ENCODE data around the gene MYO7B.

GRCh38 chr2:127589358-127589757, 53.9 kb downstream of the MYO7B start:
- no peak for TF ChIP-seq CTCF (IDR thresholded peaks at IDR 0.05)
- no peak for TF ChIP-seq PBX3 (IDR thresholded peaks at IDR 0.05)
- no peak for TF ChIP-seq USF1 (IDR thresholded peaks at IDR 0.05; ENCODE audit: borderline replicate concordance, low read depth)
- TF ChIP-seq POLR2AphosphoS5 (IDR thresholded peaks at IDR 0.05; ENCODE audit: low read depth, low read length) = no peak
- no peak for TF ChIP-seq CHD2 (IDR thresholded peaks at IDR 0.05; ENCODE audit: low read length, partially characterized antibody)
- no peak for TF ChIP-seq REST (IDR thresholded peaks at IDR 0.05; ENCODE audit: low read depth, low read length)
- no peak for TF ChIP-seq NRF1 (IDR thresholded peaks at IDR 0.05; ENCODE audit: low read depth, low read length)
